ENCODE data around the gene MYO10. TPM values are rescaled to one million over a fixed set of nuclear protein-coding genes. Genes with fewer than 3 reads are reported as not detected.

Gene MYO10
- total and polyA plus RNA-seq, 2 of the 8 experiments (the other 6 are each of a cell fraction or from before 2014, with no cell fraction given) = 21.5 to 107 TPM

DNA sequence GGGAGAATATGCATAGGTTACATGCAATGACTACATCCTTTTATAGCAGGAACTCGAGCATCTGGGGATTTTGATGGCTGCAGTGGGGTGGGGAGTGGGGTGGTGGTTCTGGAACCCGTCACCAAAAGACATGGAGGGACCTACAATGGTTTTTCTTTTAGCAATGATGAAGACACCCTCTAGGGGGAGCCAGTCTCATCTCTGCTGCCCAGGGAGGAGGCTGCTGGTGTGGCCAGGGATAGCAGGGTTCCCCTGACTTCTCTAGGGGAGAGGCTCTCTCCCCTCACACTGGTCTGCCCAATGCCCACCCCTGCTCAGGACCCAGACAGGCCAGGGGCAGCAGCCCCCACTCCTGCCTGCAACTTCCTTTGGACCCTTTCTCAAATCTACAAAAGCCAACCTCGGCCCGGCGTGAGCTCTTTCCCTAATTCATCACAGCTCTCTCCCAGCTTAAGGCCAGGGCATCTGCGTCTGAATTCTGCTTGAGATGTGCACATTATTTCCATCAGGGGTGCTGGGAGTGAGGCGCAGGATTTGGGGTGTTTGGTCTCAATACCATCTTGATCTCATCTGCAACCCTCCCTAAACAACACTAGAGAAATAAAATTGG is 245.7 kb downstream of the MYO10 start (continued):
- TF ChIP-seq, protein P1, sequence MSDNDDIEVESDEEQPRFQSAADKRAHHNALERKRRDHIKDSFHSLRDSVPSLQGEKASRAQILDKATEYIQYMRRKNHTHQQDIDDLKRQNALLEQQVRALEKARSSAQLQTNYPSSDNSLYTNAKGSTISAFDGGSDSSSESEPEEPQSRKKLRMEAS (IDR thresholded peaks at IDR 0.05) = no peak
- TF ChIP-seq CREB1 (IDR thresholded peaks at IDR 0.05) = 0 out of 2 replicates have a peak, but pooled peaks have one; percentile 7
- no peak for TF ChIP-seq KDM1A (IDR thresholded peaks at IDR 0.05; ENCODE audit: borderline replicate concordance, low read length)
- peak; percentile 20; the same call in 1 of the 2 replicates for TF ChIP-seq GABPA (IDR thresholded peaks at IDR 0.05; ENCODE audit: borderline replicate concordance, insufficient read depth, low read length)
- no peak for TF ChIP-seq BCL11A (IDR thresholded peaks at IDR 0.05; ENCODE audit: low read depth in 2 of 2, low read length in 2 of 2)
- TF ChIP-seq YY1 (IDR thresholded peaks at IDR 0.05; ENCODE audit: low read depth, low read length) = 0 out of 2 replicates have a peak, but pooled peaks have one; percentile 28
- TF ChIP-seq HDAC6 (IDR thresholded peaks at IDR 0.05; ENCODE audit: low read depth, low read length) = no peak
- no peak for TF ChIP-seq CBX8 (IDR thresholded peaks at IDR 0.05; ENCODE audit: borderline replicate concordance, low read depth, low read length)
- TF ChIP-seq GTF2F1 (IDR thresholded peaks at IDR 0.05; ENCODE audit: borderline replicate concordance, low read depth, low read length) = no peak
- TF ChIP-seq BRCA1 (IDR thresholded peaks at IDR 0.05; ENCODE audit: low read depth, low read length) = no peak
- TF ChIP-seq MAFK (IDR thresholded peaks at IDR 0.05; ENCODE audit: low read depth, low read length) = no peak
- no peak for TF ChIP-seq SP1 (IDR thresholded peaks at IDR 0.05; ENCODE audit: low read depth, low read length)
